GM19023 (cell line): ENCODE data around the gene CYP46A1.

Experiments
- ATAC-seq: cut with Tn5 transposase; IDR thresholded peaks from one replicate; pipeline ENCODE4 v1.9.1; 2021; ENCODE audit warnings: mild to moderate bottlenecking, moderate library complexity; ENCODE audit not compliant: unreplicated experiment

Gene CYP46A1

GRCh38 chr14:99741227-99741976 is 57.3 kb downstream of the CYP46A1 start:
- ATAC-seq, result no peak

- ATAC-seq, result no peak
These were observed 58.0 kb downstream of the CYP46A1 start for GRCh38 chr14:99742074-99742473.

- no peak for ATAC-seq
These were observed 58.7 kb downstream of the CYP46A1 start for GRCh38 chr14:99742509-99743487.

GRCh38 chr14:99744199-99744872 is 60.2 kb downstream of the CYP46A1 start:
- ATAC-seq, result no peak

GRCh38 chr14:99744873-99745224 is 60.8 kb downstream of the CYP46A1 start:
- no peak for ATAC-seq

- ATAC-seq, result no peak
These were observed 61.3 kb downstream of the CYP46A1 start for GRCh38 chr14:99745307-99745951.

- no peak for ATAC-seq
These were observed 63.1 kb downstream of the CYP46A1 start for GRCh38 chr14:99747167-99747566.

GRCh38 chr14:99747582-99748330 is 63.7 kb downstream of the CYP46A1 start:
- no peak for ATAC-seq

GRCh38 chr14:99748529-99748928 is 64.4 kb downstream of the CYP46A1 start:
- ATAC-seq, result no peak

GRCh38 chr14:99749142-99749541 is 65.0 kb downstream of the CYP46A1 start:
- ATAC-seq, result no peak

- no peak for ATAC-seq
These were observed 65.9 kb downstream of the CYP46A1 start for GRCh38 chr14:99749763-99750715.

- ATAC-seq, result no peak
These were observed 66.8 kb downstream of the CYP46A1 start for GRCh38 chr14:99750746-99751450.

- no peak for ATAC-seq
These were observed 67.7 kb downstream of the CYP46A1 start for GRCh38 chr14:99751539-99752485.

GRCh38 chr14:99752486-99753121 is 68.5 kb downstream of the CYP46A1 start:
- ATAC-seq, result no peak

- no peak for ATAC-seq
These were observed 69.4 kb downstream of the CYP46A1 start for GRCh38 chr14:99753225-99754140.
